Liver (tissue), 9 donors: Measurements from ENCODE around the gene GPX3. TPM values are rescaled to one million over a fixed set of nuclear protein-coding genes. Genes with fewer than 3 reads are reported as not detected.

Source experiments
- DNase-seq: peaks from one replicate; pipeline ENCODE4 v3.0.0-alpha.2; 2017; ENCODE audit warnings: low spot score
- H3K27ac ChIP-seq, 2 donors: one replicate each; pipeline ENCODE4 v1.7.0; 2013; ENCODE audit warnings: inconsistent platforms in 2 of 2, low read length in 2 of 2, control low read depth in 1 of 2, low read depth in 1 of 2, mild to moderate bottlenecking in 1 of 2
- H3K27me3 ChIP-seq, 4 donors: one replicate each; pipeline versions ENCODE4 v1.6.1 to v1.7.0; 2013; ENCODE audit warnings: low read length in 3 of 4, inconsistent platforms in 1 of 4, mild to moderate bottlenecking in 1 of 4, moderate library complexity in 1 of 4; ENCODE audit not compliant: control insufficient read depth in 4 of 4, insufficient read depth in 4 of 4
- H3K36me3 ChIP-seq, 4 donors: one replicate each; pipeline versions ENCODE4 v1.6.1 to v1.7.0; 2013; ENCODE audit warnings: low read length in 3 of 4, mild to moderate bottlenecking in 3 of 4, low read depth in 1 of 4, moderate library complexity in 1 of 4; ENCODE audit not compliant: control insufficient read depth in 4 of 4, insufficient read depth in 3 of 4
- H3K4me1 ChIP-seq, 4 donors: one replicate each; pipeline versions ENCODE4 v1.6.1 to v1.7.0; 2013; ENCODE audit warnings: low read length in 3 of 4, mild to moderate bottlenecking in 3 of 4, moderate library complexity in 1 of 4; ENCODE audit not compliant: control insufficient read depth in 4 of 4, insufficient read depth in 4 of 4
- H3K4me3 ChIP-seq, 3 donors: one replicate each; pipeline versions ENCODE4 v1.6.1 to v1.7.0; 2013; ENCODE audit warnings: low read length in 3 of 3, control low read depth in 1 of 3, low read depth in 1 of 3, mild to moderate bottlenecking in 1 of 3
- H3K9ac ChIP-seq, 2 donors: one replicate each; pipeline ENCODE4 v1.7.0; 2013; ENCODE audit warnings: low read length in 2 of 2, mild to moderate bottlenecking in 2 of 2, moderate library complexity in 2 of 2, control low read depth in 1 of 2, low read depth in 1 of 2
- H3K9me3 ChIP-seq, 4 donors: one replicate each; pipeline versions ENCODE4 v1.6.1 to v1.7.0; 2013; ENCODE audit warnings: low read length in 3 of 4; ENCODE audit not compliant: control insufficient read depth in 4 of 4
- ATF3 ChIP-seq: IDR thresholded peaks from 2 replicates; pipeline ENCODE4 v1.6.1; 2016; ENCODE audit warnings: antibody characterized with exemption
- EGR1 ChIP-seq, 2 donors: IDR thresholded peaks; 2 replicates each; pipeline ENCODE4 v1.6.1; 2016 to 2018; ENCODE audit warnings: antibody characterized with exemption in 2 of 2, low read depth in 2 of 2
- FOXA2 ChIP-seq: IDR thresholded peaks from 2 replicates; pipeline ENCODE4 v1.6.1; 2016; ENCODE audit warnings: antibody characterized with exemption
- GABPA ChIP-seq, 2 donors: IDR thresholded peaks in 1 of 2; conservative IDR thresholded peaks in 1 of 2; 2 replicates each; pipeline ENCODE4 v1.6.1; 2016; ENCODE audit warnings: antibody characterized with exemption in 2 of 2, mild to moderate bottlenecking in 1 of 2, moderate library complexity in 1 of 2
- HNF4A ChIP-seq, 2 donors: conservative IDR thresholded peaks; 2 replicates each; pipeline ENCODE4 v1.6.1; 2016; ENCODE audit warnings: antibody characterized with exemption in 2 of 2, mild to moderate bottlenecking in 2 of 2
- HNF4G ChIP-seq: IDR thresholded peaks from 2 replicates; pipeline ENCODE4 v1.6.1; 2016; ENCODE audit warnings: antibody characterized with exemption
- JUND ChIP-seq, 2 donors: IDR thresholded peaks; 2 replicates each; pipeline ENCODE4 v1.6.1; 2016; ENCODE audit warnings: antibody characterized with exemption in 2 of 2
- MAX ChIP-seq: IDR thresholded peaks from 2 replicates; pipeline ENCODE4 v1.6.1; 2016; ENCODE audit warnings: antibody characterized with exemption
- NR2F2 ChIP-seq: IDR thresholded peaks from 2 replicates; pipeline ENCODE4 v1.6.1; 2016; ENCODE audit warnings: antibody characterized with exemption
- RAD21 ChIP-seq, 2 donors: IDR thresholded peaks; 2 replicates each; pipeline ENCODE4 v1.6.1; 2016; ENCODE audit warnings: antibody characterized with exemption in 2 of 2, mild to moderate bottlenecking in 2 of 2
- RXRA ChIP-seq, 2 donors: IDR thresholded peaks; 2 replicates each; pipeline ENCODE4 v1.6.1; 2017 to 2018; ENCODE audit warnings: antibody characterized with exemption in 2 of 2, mild to moderate bottlenecking in 1 of 2
- SP1 ChIP-seq: IDR thresholded peaks from 2 replicates; pipeline ENCODE4 v1.6.1; 2018; ENCODE audit warnings: antibody characterized with exemption, mild to moderate bottlenecking
- YY1 ChIP-seq: IDR thresholded peaks from 2 replicates; pipeline ENCODE4 v1.6.1; 2016; ENCODE audit warnings: antibody characterized with exemption, mild to moderate bottlenecking
- WGBS: extraction: QIAGEN DNeasy Blood & Tissue Kit; methylation state at CpG from one replicate; pipeline ENCODE4 v1.1.7; 2013; 5-methylcytosine and 5-hydroxymethylcytosine counted together
- polyA plus RNA-seq, 2 donors: library from polyadenylated mRNA; stranded (reverse) in 1 of 2; unstranded in 1 of 2; fragments of 200-250 nt in 1 of 2; fragments of >200 nt in 1 of 2; fragmentation: Nextera tagmentation in 1 of 2; extraction: Ambion mirVana in 1 of 2; gene quantifications; one replicate each; pipeline versions ENCODE4 v1.2.1 to v1.2.3, GENCODE V29; 2013 to 2015
- total RNA-seq, 2 donors: library from RNA; depleted of rRNA; stranded (reverse); fragments of >200 nt; gene quantifications; one replicate each; pipeline ENCODE4 v1.2.3, GENCODE V29; 2014
- TF ChIP-seq, protein P1 (sequence below): fragments of 150-350 bp; IDR thresholded peaks from 2 replicates; pipeline ENCODE4 v1.5.1; 2017; ENCODE audit warnings: improper control_type of control experiment, low read depth, low read length; ENCODE audit not compliant: missing input control
- TF ChIP-seq, protein P2 (sequence below): IDR thresholded peaks from 2 replicates; pipeline ENCODE4 v1.6.1; 2016; ENCODE audit warnings: antibody characterized with exemption
- TF ChIP-seq, protein P3 (sequence below): IDR thresholded peaks from 2 replicates; pipeline ENCODE4 v1.6.1; 2016; ENCODE audit warnings: antibody characterized with exemption, mild to moderate bottlenecking
- donor health status: healthy.
- donor health status: healthy.
- donor health status: healthy.
- donor health status: healthy.
- donor health status: healthy.

Gene GPX3
- total and polyA plus RNA-seq, 4 donors, result 72.9 to 878 (median 237) TPM

DNA sequence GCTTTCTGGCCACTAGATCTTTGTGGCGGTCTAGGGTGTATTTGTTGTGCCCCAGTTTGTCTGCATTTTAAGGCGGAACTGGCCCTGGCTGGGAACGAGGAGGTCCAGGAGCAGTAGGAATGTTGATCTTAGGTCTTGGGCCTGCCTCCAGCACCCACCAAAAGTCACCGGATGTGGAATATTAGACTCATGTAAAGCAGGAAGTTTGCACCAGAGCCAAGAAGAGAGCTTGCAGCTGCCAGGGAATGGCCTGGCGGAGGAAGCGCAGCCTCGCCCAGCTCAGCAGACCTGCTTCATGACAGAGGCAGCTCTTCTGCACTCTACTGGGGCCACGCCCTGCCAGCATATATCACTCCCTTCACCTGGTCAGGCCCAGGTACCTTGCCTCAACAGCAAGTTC lies 3.3 kb downstream of the GPX3 start:
- Histone ChIP-seq H3K27ac (peak overlapping the region; percentile 83 to 89), H3K9ac (no peak overlapping the region), H3K4me3 (peak overlapping the region in 1 of 3 donors; percentile 8)

GRCh38 chr5:151024440-151025249 lies 4.3 kb downstream of the GPX3 start:
- H3K36me3 ChIP-seq, result peaks cover 8 to 43% (median 34%) of the 10 kb centered on the region in 4 donors
- H3K4me1 ChIP-seq, result peaks cover 8 to 45% (median 24%) of the 10 kb centered on the region in 4 donors
- no peak overlapping the region for H3K9ac ChIP-seq
- H3K27ac ChIP-seq, result peak overlapping the region; percentile 83 to 89
- TF ChIP-seq, protein P1, sequence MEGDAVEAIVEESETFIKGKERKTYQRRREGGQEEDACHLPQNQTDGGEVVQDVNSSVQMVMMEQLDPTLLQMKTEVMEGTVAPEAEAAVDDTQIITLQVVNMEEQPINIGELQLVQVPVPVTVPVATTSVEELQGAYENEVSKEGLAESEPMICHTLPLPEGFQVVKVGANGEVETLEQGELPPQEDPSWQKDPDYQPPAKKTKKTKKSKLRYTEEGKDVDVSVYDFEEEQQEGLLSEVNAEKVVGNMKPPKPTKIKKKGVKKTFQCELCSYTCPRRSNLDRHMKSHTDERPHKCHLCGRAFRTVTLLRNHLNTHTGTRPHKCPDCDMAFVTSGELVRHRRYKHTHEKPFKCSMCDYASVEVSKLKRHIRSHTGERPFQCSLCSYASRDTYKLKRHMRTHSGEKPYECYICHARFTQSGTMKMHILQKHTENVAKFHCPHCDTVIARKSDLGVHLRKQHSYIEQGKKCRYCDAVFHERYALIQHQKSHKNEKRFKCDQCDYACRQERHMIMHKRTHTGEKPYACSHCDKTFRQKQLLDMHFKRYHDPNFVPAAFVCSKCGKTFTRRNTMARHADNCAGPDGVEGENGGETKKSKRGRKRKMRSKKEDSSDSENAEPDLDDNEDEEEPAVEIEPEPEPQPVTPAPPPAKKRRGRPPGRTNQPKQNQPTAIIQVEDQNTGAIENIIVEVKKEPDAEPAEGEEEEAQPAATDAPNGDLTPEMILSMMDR, result no peak
- TF ChIP-seq MAX (no peak), SP1 (no peak), HNF4G (no peak), ATF3 (no peak), HNF4A (conservative IDR thresholded peaks at IDR 0.05) (no peak), FOXA2 (no peak), EGR1 (IDR thresholded peaks at IDR 0.05; ENCODE audit: low read depth in 2 of 2) (no peak), JUND (IDR thresholded peaks at IDR 0.05) (no peak), GABPA (IDR thresholded peaks at IDR 0.05 in 1 of 2, conservative IDR thresholded peaks at IDR 0.05 in 1 of 2) (no peak), RXRA (IDR thresholded peaks at IDR 0.05) (no peak), RAD21 (IDR thresholded peaks at IDR 0.05) (no peak), NR2F2 (no peak), YY1 (no peak)
- TF ChIP-seq, protein P2, sequence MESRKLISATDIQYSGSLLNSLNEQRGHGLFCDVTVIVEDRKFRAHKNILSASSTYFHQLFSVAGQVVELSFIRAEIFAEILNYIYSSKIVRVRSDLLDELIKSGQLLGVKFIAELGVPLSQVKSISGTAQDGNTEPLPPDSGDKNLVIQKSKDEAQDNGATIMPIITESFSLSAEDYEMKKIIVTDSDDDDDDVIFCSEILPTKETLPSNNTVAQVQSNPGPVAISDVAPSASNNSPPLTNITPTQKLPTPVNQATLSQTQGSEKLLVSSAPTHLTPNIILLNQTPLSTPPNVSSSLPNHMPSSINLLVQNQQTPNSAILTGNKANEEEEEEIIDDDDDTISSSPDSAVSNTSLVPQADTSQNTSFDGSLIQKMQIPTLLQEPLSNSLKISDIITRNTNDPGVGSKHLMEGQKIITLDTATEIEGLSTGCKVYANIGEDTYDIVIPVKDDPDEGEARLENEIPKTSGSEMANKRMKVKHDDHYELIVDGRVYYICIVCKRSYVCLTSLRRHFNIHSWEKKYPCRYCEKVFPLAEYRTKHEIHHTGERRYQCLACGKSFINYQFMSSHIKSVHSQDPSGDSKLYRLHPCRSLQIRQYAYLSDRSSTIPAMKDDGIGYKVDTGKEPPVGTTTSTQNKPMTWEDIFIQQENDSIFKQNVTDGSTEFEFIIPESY, result no peak
- TF ChIP-seq, protein P3, sequence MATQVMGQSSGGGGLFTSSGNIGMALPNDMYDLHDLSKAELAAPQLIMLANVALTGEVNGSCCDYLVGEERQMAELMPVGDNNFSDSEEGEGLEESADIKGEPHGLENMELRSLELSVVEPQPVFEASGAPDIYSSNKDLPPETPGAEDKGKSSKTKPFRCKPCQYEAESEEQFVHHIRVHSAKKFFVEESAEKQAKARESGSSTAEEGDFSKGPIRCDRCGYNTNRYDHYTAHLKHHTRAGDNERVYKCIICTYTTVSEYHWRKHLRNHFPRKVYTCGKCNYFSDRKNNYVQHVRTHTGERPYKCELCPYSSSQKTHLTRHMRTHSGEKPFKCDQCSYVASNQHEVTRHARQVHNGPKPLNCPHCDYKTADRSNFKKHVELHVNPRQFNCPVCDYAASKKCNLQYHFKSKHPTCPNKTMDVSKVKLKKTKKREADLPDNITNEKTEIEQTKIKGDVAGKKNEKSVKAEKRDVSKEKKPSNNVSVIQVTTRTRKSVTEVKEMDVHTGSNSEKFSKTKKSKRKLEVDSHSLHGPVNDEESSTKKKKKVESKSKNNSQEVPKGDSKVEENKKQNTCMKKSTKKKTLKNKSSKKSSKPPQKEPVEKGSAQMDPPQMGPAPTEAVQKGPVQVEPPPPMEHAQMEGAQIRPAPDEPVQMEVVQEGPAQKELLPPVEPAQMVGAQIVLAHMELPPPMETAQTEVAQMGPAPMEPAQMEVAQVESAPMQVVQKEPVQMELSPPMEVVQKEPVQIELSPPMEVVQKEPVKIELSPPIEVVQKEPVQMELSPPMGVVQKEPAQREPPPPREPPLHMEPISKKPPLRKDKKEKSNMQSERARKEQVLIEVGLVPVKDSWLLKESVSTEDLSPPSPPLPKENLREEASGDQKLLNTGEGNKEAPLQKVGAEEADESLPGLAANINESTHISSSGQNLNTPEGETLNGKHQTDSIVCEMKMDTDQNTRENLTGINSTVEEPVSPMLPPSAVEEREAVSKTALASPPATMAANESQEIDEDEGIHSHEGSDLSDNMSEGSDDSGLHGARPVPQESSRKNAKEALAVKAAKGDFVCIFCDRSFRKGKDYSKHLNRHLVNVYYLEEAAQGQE, result no peak
- no peak overlapping the region for H3K4me3 ChIP-seq
- no peaks in the 10 kb centered on the region for H3K9me3 ChIP-seq
- no peak for DNase-seq
- H3K27me3 ChIP-seq, result no peaks in the 10 kb centered on the region
- WGBS, result 76% methylated on average over 7 of the region's 7 CpGs

More for the DNA sequence above, 3.3 kb downstream of the GPX3 start:
- DNase-seq, result no peak
- H3K9me3 ChIP-seq, result no peaks in the 10 kb centered on the region
- H3K36me3 ChIP-seq, result peaks cover 5 to 34% (median 29%) of the 10 kb centered on the region in 4 donors
- H3K4me1 ChIP-seq, result peaks cover 8 to 46% (median 25%) of the 10 kb centered on the region in 4 donors
- WGBS, result 59% methylated on average over 8 of the region's 8 CpGs
- TF ChIP-seq NR2F2, result peak; percentile 32
- TF ChIP-seq JUND (IDR thresholded peaks at IDR 0.05), result no peak
- peak in 1 of 2 donors; percentile 34 for TF ChIP-seq GABPA (IDR thresholded peaks at IDR 0.05 in 1 of 2, conservative IDR thresholded peaks at IDR 0.05 in 1 of 2)
- TF ChIP-seq ATF3, result no peak
- TF ChIP-seq SP1, result peak; percentile 21
- peak in 1 of 2 donors; percentile 45 for TF ChIP-seq RXRA (IDR thresholded peaks at IDR 0.05)
- H3K27me3 ChIP-seq, result no peaks in the 10 kb centered on the region
